IMR-90 (cell line): ENCODE measurements around the gene SLC4A5. TPM values are rescaled to one million over a fixed set of nuclear protein-coding genes. Genes with fewer than 3 reads are reported as not detected.

Experiments used
- ATAC-seq: fragments of 200-7000 bp; cut with Tn5 transposase; 2 replicates; pipeline ENCODE4 v1.9.1; 2020; ENCODE audit warnings: low read depth, mild to moderate bottlenecking, moderate library complexity
- BruUV-seq: library from RNA; stranded (reverse); fragments of 400-500 nt; replicated peaks from 2 replicates; lab custom pipeline; 2021; lab: Mats Ljungman, UMichigan
- CTCF ChIA-PET: fragments of 300-600 bp; formaldehyde crosslinking; extraction: SDS; loops from one replicate; lab custom pipeline; 2021; ENCODE audit warnings: antibody characterized with exemption; lab: Yijun Ruan, JAX
- POLR2A ChIA-PET: fragments of 300-600 bp; sonication (Branson Sonifier 250); formaldehyde crosslinking; loops from one replicate; lab custom pipeline; 2022; ENCODE audit warnings: antibody characterized with exemption; ENCODE audit not compliant: unreplicated experiment; lab: Charles Lee
- DNase-seq: peaks from one replicate; pipeline ENCODE4 v3.0.0; 2013
- H2AFZ ChIP-seq: replicated peaks from 2 replicates; pipeline ENCODE3; 2013; ENCODE audit warnings: low read length, mild to moderate bottlenecking; ENCODE audit not compliant: poor library complexity
- H2AK5ac ChIP-seq: 2 replicates; pipeline ENCODE4 v1.6.1; 2013; ENCODE audit warnings: low read depth, low read length, inconsistent platforms
- H2AK9ac ChIP-seq: replicated peaks from 2 replicates; pipeline ENCODE3; 2013; ENCODE audit warnings: mild to moderate bottlenecking, low read depth, low read length, moderate library complexity; ENCODE audit not compliant: poor library complexity
- H2BK120ac ChIP-seq: 2 replicates; pipeline ENCODE4 v1.6.1; 2013; ENCODE audit warnings: low read depth, low read length, inconsistent platforms
- H2BK15ac ChIP-seq: 3 replicates; pipeline ENCODE4 v1.6.1; 2013; ENCODE audit warnings: low read depth, low read length, inconsistent platforms
- H2BK20ac ChIP-seq: 2 replicates; pipeline ENCODE4 v1.6.1; 2013; ENCODE audit warnings: low read depth, mild to moderate bottlenecking, inconsistent platforms, low read length, moderate library complexity
- H2BK5ac ChIP-seq: 2 replicates; pipeline ENCODE4 v1.6.1; 2013; ENCODE audit warnings: mild to moderate bottlenecking, low read depth, low read length, inconsistent platforms; ENCODE audit not compliant: poor library complexity, severe bottlenecking
- H3K14ac ChIP-seq: replicated peaks from 2 replicates; pipeline ENCODE4 v1.6.1; 2013; ENCODE audit warnings: low read depth, low read length, inconsistent platforms
- H3K18ac ChIP-seq: 2 replicates; pipeline ENCODE4 v1.6.1; 2013; ENCODE audit warnings: low read depth, low read length, control low read depth
- H3K23ac ChIP-seq: 2 replicates; pipeline ENCODE4 v1.6.1; 2013; ENCODE audit warnings: low read depth, low read length, inconsistent platforms
- H3K27ac ChIP-seq: 2 replicates; pipeline ENCODE4 v1.5.1; 2013; ENCODE audit warnings: mild to moderate bottlenecking, control low read depth, low read length; ENCODE audit not compliant: insufficient read depth
- H3K27me3 ChIP-seq: 2 replicates; pipeline ENCODE4 v1.6.1; 2013; ENCODE audit warnings: low read length; ENCODE audit not compliant: control insufficient read depth, insufficient read depth
- H3K36me3 ChIP-seq: 2 replicates; pipeline ENCODE4 v1.6.1; 2013; ENCODE audit warnings: low read length, mixed read lengths; ENCODE audit not compliant: control insufficient read depth, insufficient read depth
- H3K4ac ChIP-seq: 2 replicates; pipeline ENCODE4 v1.6.1; 2013; ENCODE audit warnings: low read depth, low read length, inconsistent platforms
- H3K4me1 ChIP-seq: 2 replicates; pipeline ENCODE4 v1.6.1; 2013; ENCODE audit warnings: low read length, mixed read lengths; ENCODE audit not compliant: control insufficient read depth, insufficient read depth
- H3K4me2 ChIP-seq: 2 replicates; pipeline ENCODE4 v1.6.1; 2013; ENCODE audit warnings: low read depth, mild to moderate bottlenecking, control low read depth, low read length, moderate library complexity
- H3K4me3 ChIP-seq: 2 replicates; pipeline ENCODE4 v1.5.1; 2013; ENCODE audit warnings: low read depth, mild to moderate bottlenecking, control low read depth, low read length, moderate library complexity; ENCODE audit not compliant: insufficient read depth
- H3K56ac ChIP-seq: 2 replicates; pipeline ENCODE4 v1.6.1; 2013; ENCODE audit warnings: low read length, inconsistent platforms; ENCODE audit not compliant: insufficient read depth; ENCODE audit errors: extremely low read depth
- H3K79me1 ChIP-seq, 2 experiments: 2 replicates each; pipeline ENCODE4 v1.6.1; 2013; ENCODE audit warnings: low read length in 2 of 2, inconsistent platforms in 1 of 2, low read depth in 1 of 2
- H3K9ac ChIP-seq: 2 replicates; pipeline ENCODE4 v1.6.1; 2013; ENCODE audit warnings: low read depth, low read length, control low read depth
- H3K9me1 ChIP-seq: 2 replicates; pipeline ENCODE4 v1.6.1; 2013; ENCODE audit warnings: low read length, inconsistent platforms; ENCODE audit not compliant: insufficient read depth
- H3K9me3 ChIP-seq: 2 replicates; pipeline ENCODE4 v1.6.1; 2013; ENCODE audit warnings: low read length; ENCODE audit not compliant: control insufficient read depth, insufficient read depth
- H4K20me1 ChIP-seq: 2 replicates; pipeline ENCODE4 v1.6.1; 2013; ENCODE audit warnings: low read length, inconsistent platforms; ENCODE audit not compliant: insufficient read depth
- H4K5ac ChIP-seq: 2 replicates; pipeline ENCODE4 v1.6.1; 2013; ENCODE audit warnings: mild to moderate bottlenecking, low read depth, low read length, control low read depth
- H4K8ac ChIP-seq, 2 experiments: 2 replicates each; pipeline ENCODE4 v1.6.1; 2013; ENCODE audit warnings: low read depth in 2 of 2, low read length in 2 of 2, control low read depth in 1 of 2, inconsistent platforms in 1 of 2
- H4K91ac ChIP-seq: 2 replicates; pipeline ENCODE4 v1.6.1; 2013; ENCODE audit warnings: low read depth, low read length, inconsistent platforms; ENCODE audit not compliant: insufficient read depth
- BHLHE40 ChIP-seq: fragments of 150-350 bp; IDR thresholded peaks from 2 replicates; pipeline ENCODE4 v1.6.1; 2016; ENCODE audit warnings: mild to moderate bottlenecking, low read depth, low read length
- CEBPB ChIP-seq: IDR thresholded peaks from 2 replicates; pipeline ENCODE4 v1.6.1; 2012; ENCODE audit warnings: low read depth, low read length, improper control_type of control experiment
- CHD1 ChIP-seq: IDR thresholded peaks from 2 replicates; pipeline ENCODE4 v1.6.1; 2012; ENCODE audit warnings: low read depth, low read length, improper control_type of control experiment
- FOS ChIP-seq: fragments of 150-350 bp; IDR thresholded peaks from 2 replicates; pipeline ENCODE4 v1.6.1; 2016; ENCODE audit warnings: low read depth, low read length
- MAFK ChIP-seq: IDR thresholded peaks from 2 replicates; pipeline ENCODE4 v1.6.1; 2012; ENCODE audit warnings: low read depth, low read length, improper control_type of control experiment
- MAZ ChIP-seq: IDR thresholded peaks from 2 replicates; pipeline ENCODE4 v1.6.1; 2012; ENCODE audit warnings: low read depth, mild to moderate bottlenecking, low read length, improper control_type of control experiment, moderate library complexity, borderline replicate concordance
- MXI1 ChIP-seq: IDR thresholded peaks from 2 replicates; pipeline ENCODE4 v1.6.1; 2012; ENCODE audit warnings: low read depth, mild to moderate bottlenecking, low read length, moderate library complexity, borderline replicate concordance
- NFE2L2 ChIP-seq: fragments of 150-350 bp; IDR thresholded peaks from 2 replicates; pipeline ENCODE4 v1.6.1; 2016; ENCODE audit warnings: low read depth, mild to moderate bottlenecking, low read length
- POLR2A ChIP-seq: IDR thresholded peaks from 2 replicates; pipeline ENCODE4 v1.6.1; 2012; ENCODE audit warnings: mild to moderate bottlenecking, low read depth, low read length
- RAD21 ChIP-seq: IDR thresholded peaks from 2 replicates; pipeline ENCODE4 v1.6.1; 2012; ENCODE audit warnings: low read length, improper control_type of control experiment
- RCOR1 ChIP-seq: IDR thresholded peaks from 2 replicates; pipeline ENCODE4 v1.6.1; 2012; ENCODE audit warnings: mild to moderate bottlenecking, low read length, improper control_type of control experiment; ENCODE audit not compliant: insufficient replicate concordance
- RFX5 ChIP-seq: IDR thresholded peaks from 2 replicates; pipeline ENCODE4 v1.8.0; 2012; ENCODE audit warnings: low read depth, mild to moderate bottlenecking, low read length, moderate library complexity
- SMC3 ChIP-seq: fragments of 150-350 bp; IDR thresholded peaks from 2 replicates; pipeline ENCODE4 v1.6.1; 2016; ENCODE audit warnings: low read depth, mild to moderate bottlenecking, antibody characterized with exemption, low read length, moderate library complexity
- WGBS, 2 experiments: methylation state at CpG; one replicate each; pipeline versions ENCODE4 v1.1.5 to v1.1.7; 2013; ENCODE audit warnings: missing lambda C conversion rate in 2 of 2; ENCODE audit not compliant: insufficient read length in 1 of 2; ENCODE audit errors: extremely low coverage in 2 of 2; 5-methylcytosine and 5-hydroxymethylcytosine counted together
- dilution Hi-C: fragments of 300-500 bp; cut with HindIII; formaldehyde crosslinking; loops from one replicate; pipeline ENCODE4 v1.14.3; 2018; ENCODE audit warnings: low sequenced_read_pairs; ENCODE audit not compliant: unreplicated experiment
- in situ Hi-C: fragments of 300-500 bp; cut with MboI; formaldehyde crosslinking; loops from 3 replicates; pipeline ENCODE4 v1.14.3; 2019; ENCODE audit warnings: low sequenced_read_pairs, inconsistent platforms, mixed read lengths
- intact Hi-C: fragments of 100-400 bp; cut with micrococcal nuclease; formaldehyde crosslinking; loops from 2 replicates; pipeline ENCODE4 v1.10.0; 2022
- polyA plus RNA-seq, 3 experiments: library from polyadenylated mRNA; depleted of rRNA; stranded (reverse); fragments of >200 nt; gene quantifications; 2 replicates each; pipeline ENCODE4 v1.2.3, GENCODE V29; 2012; ENCODE audit warnings: low replicate concordance in 1 of 3
- total RNA-seq: library from RNA; depleted of rRNA; stranded (reverse); fragments of >200 nt; gene quantifications from 2 replicates; pipeline ENCODE4 v1.2.3, GENCODE V29; 2012
- TF ChIP-seq, protein P1 (sequence below): conservative IDR thresholded peaks from 2 replicates; pipeline ENCODE4 v1.5.1; 2012; ENCODE audit warnings: mild to moderate bottlenecking, low read depth, low read length, improper control_type of control experiment
- TF ChIP-seq, protein P2 (sequence below): fragments of 150-350 bp; IDR thresholded peaks from 2 replicates; pipeline ENCODE4 v1.6.1; 2017; ENCODE audit warnings: mild to moderate bottlenecking, antibody characterized with exemption, low read length, low read depth
- TF ChIP-seq, protein P3 (sequence below): fragments of 150-350 bp; IDR thresholded peaks from 2 replicates; pipeline ENCODE4 v1.6.1; 2016; ENCODE audit warnings: low read depth, mild to moderate bottlenecking, low read length, moderate library complexity, borderline replicate concordance

The SLC4A5 gene
- total and polyA plus RNA-seq, 2 of the 4 experiments (the other 2 are of a cell fraction), result 0.18 to 0.22 TPM

DNA sequence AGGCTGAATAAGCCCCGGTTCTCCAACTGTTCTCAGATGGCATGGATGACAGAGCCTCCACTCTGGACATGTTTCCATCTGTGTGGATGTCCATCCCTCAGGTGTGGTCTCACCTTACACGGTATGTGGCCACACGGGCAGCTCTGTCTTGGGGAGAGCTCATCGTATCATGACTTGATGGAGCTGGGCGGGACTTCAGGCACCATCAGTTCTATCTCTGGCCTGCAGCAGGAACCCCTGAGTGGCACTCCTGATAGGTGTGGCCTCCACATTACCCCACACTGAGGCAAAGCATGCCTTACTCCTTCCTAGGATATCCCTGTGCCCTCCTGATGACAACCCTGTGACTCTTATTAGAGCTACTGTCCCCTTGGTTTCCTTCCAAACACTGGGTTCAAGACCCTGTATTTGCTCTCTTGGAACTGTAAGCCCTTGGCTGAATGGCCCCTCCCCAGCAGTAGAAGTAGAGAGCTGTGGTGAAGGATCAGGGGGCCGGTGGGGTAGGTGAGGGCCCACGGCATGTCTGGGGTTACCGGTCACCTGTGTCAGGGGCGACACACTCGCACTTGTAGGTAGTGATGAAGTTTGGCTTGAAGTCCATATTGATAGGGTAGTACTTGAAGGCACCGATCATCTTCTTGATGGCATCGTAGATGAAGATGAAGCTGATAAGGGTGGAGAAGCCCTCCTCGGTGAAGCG lies 96.6 kb downstream of the SLC4A5 start:
- Histone ChIP-seq H3K27ac (no peak overlapping the region), H2BK15ac (no peak overlapping the region), H2BK20ac (no peak overlapping the region), H4K8ac (no peak overlapping the region), H2AK5ac (no peak overlapping the region), H3K9ac (no peak overlapping the region), H2BK5ac (no peak overlapping the region), H3K4me2 (no peak overlapping the region), H4K20me1 (no peaks in the 10 kb centered on the region), H3K36me3 (no peaks in the 10 kb centered on the region), H3K23ac (no peak overlapping the region), H3K56ac (no peak overlapping the region), H3K4ac (no peak overlapping the region), H3K4me1 (no peaks in the 10 kb centered on the region), H3K4me3 (no peak overlapping the region), H3K9me1 (no peaks in the 10 kb centered on the region), H3K18ac (no peak overlapping the region), H2BK120ac (no peak overlapping the region), H3K9me3 (no peaks in the 10 kb centered on the region), H3K79me1 (no peaks in the 10 kb centered on the region), H3K14ac (no peak overlapping the region), H2AK9ac (no peak overlapping the region), H4K5ac (no peak overlapping the region), H4K91ac (no peak overlapping the region), H3K27me3 (peaks cover 27% of the 10 kb centered on the region), H2AFZ (no peak overlapping the region)
- no peak for DNase-seq
- BruUV-seq, result no TSS peak
- intact Hi-C loops (no loop called here), in situ Hi-C loops (no loop called here), dilution Hi-C loops (no loop called here)
- WGBS, 2 experiments, result 76% methylated on average over 9 of the region's 14 CpGs; no CpG with 5 or more reads in 1 of the 2 experiments
- TF ChIP-seq, protein P1, sequence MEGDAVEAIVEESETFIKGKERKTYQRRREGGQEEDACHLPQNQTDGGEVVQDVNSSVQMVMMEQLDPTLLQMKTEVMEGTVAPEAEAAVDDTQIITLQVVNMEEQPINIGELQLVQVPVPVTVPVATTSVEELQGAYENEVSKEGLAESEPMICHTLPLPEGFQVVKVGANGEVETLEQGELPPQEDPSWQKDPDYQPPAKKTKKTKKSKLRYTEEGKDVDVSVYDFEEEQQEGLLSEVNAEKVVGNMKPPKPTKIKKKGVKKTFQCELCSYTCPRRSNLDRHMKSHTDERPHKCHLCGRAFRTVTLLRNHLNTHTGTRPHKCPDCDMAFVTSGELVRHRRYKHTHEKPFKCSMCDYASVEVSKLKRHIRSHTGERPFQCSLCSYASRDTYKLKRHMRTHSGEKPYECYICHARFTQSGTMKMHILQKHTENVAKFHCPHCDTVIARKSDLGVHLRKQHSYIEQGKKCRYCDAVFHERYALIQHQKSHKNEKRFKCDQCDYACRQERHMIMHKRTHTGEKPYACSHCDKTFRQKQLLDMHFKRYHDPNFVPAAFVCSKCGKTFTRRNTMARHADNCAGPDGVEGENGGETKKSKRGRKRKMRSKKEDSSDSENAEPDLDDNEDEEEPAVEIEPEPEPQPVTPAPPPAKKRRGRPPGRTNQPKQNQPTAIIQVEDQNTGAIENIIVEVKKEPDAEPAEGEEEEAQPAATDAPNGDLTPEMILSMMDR, result no peak
- TF ChIP-seq CEBPB, result no peak
- no peak for TF ChIP-seq SMC3
- TF ChIP-seq POLR2A, result no peak
- TF ChIP-seq, protein P2, sequence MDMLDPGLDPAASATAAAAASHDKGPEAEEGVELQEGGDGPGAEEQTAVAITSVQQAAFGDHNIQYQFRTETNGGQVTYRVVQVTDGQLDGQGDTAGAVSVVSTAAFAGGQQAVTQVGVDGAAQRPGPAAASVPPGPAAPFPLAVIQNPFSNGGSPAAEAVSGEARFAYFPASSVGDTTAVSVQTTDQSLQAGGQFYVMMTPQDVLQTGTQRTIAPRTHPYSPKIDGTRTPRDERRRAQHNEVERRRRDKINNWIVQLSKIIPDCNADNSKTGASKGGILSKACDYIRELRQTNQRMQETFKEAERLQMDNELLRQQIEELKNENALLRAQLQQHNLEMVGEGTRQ, result no peak
- TF ChIP-seq BHLHE40, result no peak
- TF ChIP-seq CHD1, result no peak
- no peak for TF ChIP-seq RAD21
- TF ChIP-seq, protein P3, sequence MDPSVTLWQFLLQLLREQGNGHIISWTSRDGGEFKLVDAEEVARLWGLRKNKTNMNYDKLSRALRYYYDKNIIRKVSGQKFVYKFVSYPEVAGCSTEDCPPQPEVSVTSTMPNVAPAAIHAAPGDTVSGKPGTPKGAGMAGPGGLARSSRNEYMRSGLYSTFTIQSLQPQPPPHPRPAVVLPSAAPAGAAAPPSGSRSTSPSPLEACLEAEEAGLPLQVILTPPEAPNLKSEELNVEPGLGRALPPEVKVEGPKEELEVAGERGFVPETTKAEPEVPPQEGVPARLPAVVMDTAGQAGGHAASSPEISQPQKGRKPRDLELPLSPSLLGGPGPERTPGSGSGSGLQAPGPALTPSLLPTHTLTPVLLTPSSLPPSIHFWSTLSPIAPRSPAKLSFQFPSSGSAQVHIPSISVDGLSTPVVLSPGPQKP, result no peak
- TF ChIP-seq MAFK, result no peak
- TF ChIP-seq RFX5, result no peak
- TF ChIP-seq FOS, result no peak
- TF ChIP-seq MXI1, result no peak
- no peak for TF ChIP-seq MAZ
- TF ChIP-seq RCOR1, result no peak
- TF ChIP-seq NFE2L2, result no peak
- POLR2A ChIA-PET, result no interaction called here
- ATAC-seq, result no peak
- CTCF ChIA-PET, result no interaction called here
